Activated naive CD4-positive, alpha-beta T cell treated with anti-CD3 and anti-CD28 coated beads, Interleukin-2, amount 50 U/mL, for 24 hours (primary cell): ENCODE measurements around the gene KCNG4.

Experiments
- H3K27ac Mint-ChIP-seq: one replicate; pipeline ENCODE4 v1.8.0; 2021; ENCODE audit warnings: mild to moderate bottlenecking, mixed read lengths
- H3K27me3 Mint-ChIP-seq: one replicate; pipeline ENCODE4 v1.8.0; 2021; ENCODE audit warnings: mixed read lengths
- H3K36me3 Mint-ChIP-seq: one replicate; pipeline ENCODE4 v1.8.0; 2021; ENCODE audit warnings: mixed read lengths
- H3K4me1 Mint-ChIP-seq: one replicate; pipeline ENCODE4 v1.8.0; 2021; ENCODE audit warnings: mixed read lengths
- H3K4me3 Mint-ChIP-seq: one replicate; pipeline ENCODE4 v1.8.0; 2021; ENCODE audit warnings: mild to moderate bottlenecking, mixed read lengths
- H3K9me3 Mint-ChIP-seq: one replicate; pipeline ENCODE4 v1.8.0; 2021; ENCODE audit warnings: mixed read lengths

The KCNG4 gene

GRCh38 chr16:84178146-84178765, 61.6 kb downstream of the KCNG4 start:
- Mint-ChIP-seq H3K27me3 (no peaks in the 10 kb centered on the region), H3K4me3 (no peak overlapping the region), H3K4me1 (peaks cover 14% of the 10 kb centered on the region), H3K27ac (no peak overlapping the region), H3K36me3 (peaks cover 7% of the 10 kb centered on the region), H3K9me3 (no peaks in the 10 kb centered on the region)

GRCh38 chr16:84177741-84178073, 62.1 kb downstream of the KCNG4 start:
- Mint-ChIP-seq H3K27me3 (no peaks in the 10 kb centered on the region), H3K27ac (no peak overlapping the region), H3K36me3 (peaks cover 6% of the 10 kb centered on the region), H3K4me3 (no peak overlapping the region), H3K4me1 (peaks cover 14% of the 10 kb centered on the region), H3K9me3 (no peaks in the 10 kb centered on the region)

GRCh38 chr16:84176192-84177053, 63.4 kb downstream of the KCNG4 start:
- Mint-ChIP-seq H3K4me1 (peaks cover 14% of the 10 kb centered on the region), H3K36me3 (peaks cover 4% of the 10 kb centered on the region), H3K27ac (no peak overlapping the region), H3K27me3 (no peaks in the 10 kb centered on the region), H3K9me3 (no peaks in the 10 kb centered on the region), H3K4me3 (no peak overlapping the region)

- Mint-ChIP-seq H3K27ac (peak overlapping the region; percentile 6), H3K27me3 (no peaks in the 10 kb centered on the region), H3K4me3 (no peak overlapping the region), H3K36me3 (peaks cover 3% of the 10 kb centered on the region), H3K9me3 (no peaks in the 10 kb centered on the region), H3K4me1 (peaks cover 14% of the 10 kb centered on the region)
Observed at GRCh38 chr16:84175350-84176081, 64.3 kb downstream of the KCNG4 start.

GRCh38 chr16:84174396-84174795, 65.4 kb downstream of the KCNG4 start:
- H3K27me3 Mint-ChIP-seq = no peaks in the 10 kb centered on the region
- peaks cover 14% of the 10 kb centered on the region for H3K4me1 Mint-ChIP-seq
- peaks cover 3% of the 10 kb centered on the region for H3K36me3 Mint-ChIP-seq
- H3K4me3 Mint-ChIP-seq = no peak overlapping the region
- H3K27ac Mint-ChIP-seq = no peak overlapping the region
- H3K9me3 Mint-ChIP-seq = no peaks in the 10 kb centered on the region

- no peak overlapping the region for H3K4me3 Mint-ChIP-seq
- no peaks in the 10 kb centered on the region for H3K9me3 Mint-ChIP-seq
- no peaks in the 10 kb centered on the region for H3K36me3 Mint-ChIP-seq
- no peak overlapping the region for H3K27ac Mint-ChIP-seq
- H3K4me1 Mint-ChIP-seq = no peaks in the 10 kb centered on the region
- peaks cover 1% of the 10 kb centered on the region for H3K27me3 Mint-ChIP-seq
Observed at GRCh38 chr16:84169765-84170310, 70.0 kb downstream of the KCNG4 start.
